Measurements from ENCODE around the gene BDNF. TPM values are rescaled to one million over a fixed set of nuclear protein-coding genes. Genes with fewer than 3 reads are reported as not detected.

Gene BDNF
- total and polyA plus RNA-seq, 3 donors from 2014 or later = 0.62 to 1.1 (median 0.87) TPM

GRCh38 chr11:27702811-27703210 lies 2.6 kb upstream of the BDNF start:
- intact Hi-C loops (cut with DNase I; ENCODE audit: low total_unique reads) = no loop called here
- 40% methylated on average over 6 of the region's 6 CpGs for WGBS, 2 donors
- Histone ChIP-seq H3K27ac (no peak overlapping the region), H3K9me3 (no peaks in the 10 kb centered on the region), H3K4me1 (peaks cover 22% of the 10 kb centered on the region), H3K27me3 (no peaks in the 10 kb centered on the region), H3K36me3 (ENCODE audit: low read depth, missing control alignments) (no peaks in the 10 kb centered on the region), H3K4me3 (no peak overlapping the region)
- no peak for DNase-seq
- TF ChIP-seq POLR2A (IDR thresholded peaks at IDR 0.05) = no peak
- TF ChIP-seq CTCF (IDR thresholded peaks at IDR 0.05) = no peak

- Histone ChIP-seq H3K9me3 (no peaks in the 10 kb centered on the region), H3K4me1 (peaks cover 22% of the 10 kb centered on the region), H3K27ac (no peak overlapping the region), H3K36me3 (ENCODE audit: low read depth, missing control alignments) (no peaks in the 10 kb centered on the region), H3K4me3 (peak overlapping the region; percentile 40 to 47), H3K27me3 (no peaks in the 10 kb centered on the region)
- 3 to 4% methylated on average over 29 to 30 of the region's 30 CpGs for WGBS, 2 donors
- intact Hi-C loops (cut with DNase I; ENCODE audit: low total_unique reads) = no loop called here
- DNase-seq = peak; percentile 52
- TF ChIP-seq POLR2A (IDR thresholded peaks at IDR 0.05) (no peak), CTCF (IDR thresholded peaks at IDR 0.05) (no peak)
Measured at GRCh38 chr11:27701355-27702105, 1.3 kb upstream of the BDNF start.

- peaks cover 22% of the 10 kb centered on the region for H3K4me1 ChIP-seq
- no peak for TF ChIP-seq CTCF (IDR thresholded peaks at IDR 0.05)
- no peak for TF ChIP-seq POLR2A (IDR thresholded peaks at IDR 0.05)
- no peaks in the 10 kb centered on the region for H3K9me3 ChIP-seq
- peak overlapping the region; percentile 40 to 47 for H3K4me3 ChIP-seq
- no peaks in the 10 kb centered on the region for H3K27me3 ChIP-seq
- no peak for DNase-seq
- intact Hi-C loops (cut with DNase I; ENCODE audit: low total_unique reads) = no loop called here
- H3K36me3 ChIP-seq (ENCODE audit: low read depth, missing control alignments) = no peaks in the 10 kb centered on the region
- WGBS, 2 donors = 0 to 2% methylated on average over 3 to 28 of the region's 28 CpGs
- no peak overlapping the region for H3K27ac ChIP-seq
Measured at GRCh38 chr11:27699926-27700350, 317 bp downstream of the BDNF start.

GRCh38 chr11:27699242-27699925 lies 871 bp downstream of the BDNF start:
- DNase-seq = no peak
- 0% methylated on average over 14 to 30 of the region's 30 CpGs for WGBS, 2 donors
- Histone ChIP-seq H3K36me3 (ENCODE audit: low read depth, missing control alignments) (no peaks in the 10 kb centered on the region), H3K4me1 (peaks cover 22% of the 10 kb centered on the region), H3K4me3 (peak overlapping the region in 1 of 2 donors; percentile 47), H3K9me3 (no peaks in the 10 kb centered on the region), H3K27me3 (no peaks in the 10 kb centered on the region), H3K27ac (no peak overlapping the region)
- intact Hi-C loops (cut with DNase I; ENCODE audit: low total_unique reads) = no loop called here
- TF ChIP-seq POLR2A (IDR thresholded peaks at IDR 0.05) = no peak
- TF ChIP-seq CTCF (IDR thresholded peaks at IDR 0.05) = no peak
